ENCODE measurements around the gene P2RX1. TPM values are rescaled to one million over a fixed set of nuclear protein-coding genes. Genes with fewer than 3 reads are reported as not detected.

P2RX1 gene
- total RNA-seq, 1 experiment from 2014 or later, result not detected

DNA sequence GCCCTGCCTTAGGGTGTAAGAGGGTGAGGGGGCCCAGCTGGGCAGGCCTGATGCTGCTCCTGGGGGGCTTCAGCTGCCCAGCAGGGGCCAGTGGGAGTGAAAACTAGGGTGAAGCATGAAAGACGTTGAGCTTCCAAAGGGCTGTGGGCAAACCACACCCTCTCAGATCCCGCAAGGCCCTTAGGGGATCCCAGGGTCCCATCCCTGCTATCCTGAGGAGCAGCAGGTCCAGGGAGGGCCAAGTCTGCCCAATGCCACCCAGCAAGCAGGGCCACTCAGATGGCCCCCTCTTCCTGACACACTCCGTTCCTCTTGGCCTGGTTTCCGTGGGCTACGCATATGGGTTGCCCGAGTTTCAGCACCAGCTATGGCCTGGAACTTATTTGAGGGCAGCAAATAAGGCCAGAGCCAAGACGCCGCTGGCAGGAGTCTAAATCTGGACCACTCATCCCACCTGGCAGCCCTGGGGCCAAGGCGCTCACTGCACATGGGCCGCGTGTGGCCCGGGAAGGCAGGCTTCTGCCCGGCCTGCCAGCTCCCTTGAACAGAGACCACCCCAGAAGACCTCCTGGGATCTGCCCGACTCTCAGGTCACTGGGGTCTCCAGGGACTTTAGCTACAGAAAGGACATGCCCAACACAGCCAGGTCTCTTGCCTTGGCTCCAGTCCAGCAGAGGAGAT is 43.8 kb upstream of the P2RX1 start:
- Histone ChIP-seq H3K4ac (ENCODE audit: low read depth, low read length) (no peak overlapping the region), H3K23me2 (ENCODE audit: insufficient read length, low read depth, low read length, poor library complexity, severe bottlenecking) (peaks cover 3% of the 10 kb centered on the region), H3K9me3 (ENCODE audit: control insufficient read depth, low read depth, low read length) (no peaks in the 10 kb centered on the region), H3K27ac (ENCODE audit: insufficient read length, low read depth, low read length) (no peak overlapping the region), H4K8ac (replicated peaks; ENCODE audit: insufficient read length, low read depth, low read length) (no peak overlapping the region), H3K4me2 (ENCODE audit: insufficient read depth, insufficient read length, low read length) (no peak overlapping the region), H3K9ac (ENCODE audit: extremely low read depth, insufficient read length, low read length) (no peak overlapping the region), H4K91ac (ENCODE audit: insufficient read length, low read depth, low read length) (no peak overlapping the region), H2BK15ac (ENCODE audit: low read depth, low read length) (no peak overlapping the region), H4K5ac (ENCODE audit: insufficient read length, low read depth, low read length) (no peak overlapping the region), H3K27me3 (ENCODE audit: insufficient read depth, low read length) (no peaks in the 10 kb centered on the region; the same call in 1 of the 2 replicates), H3K79me1 (ENCODE audit: insufficient read depth, low read depth, low read length, poor library complexity, severe bottlenecking) (no peaks in the 10 kb centered on the region), H2BK20ac (ENCODE audit: low read depth, low read length, poor library complexity, severe bottlenecking) (no peak overlapping the region), H2BK12ac (ENCODE audit: insufficient read length, low read depth, low read length) (no peak overlapping the region), H3K79me2 (ENCODE audit: insufficient read depth, low read length) (no peaks in the 10 kb centered on the region), H2BK5ac (ENCODE audit: insufficient read length, low read length) (no peak overlapping the region), H3T11ph (ENCODE audit: low read length) (no peak overlapping the region), H3K23ac (ENCODE audit: insufficient read length, low read depth, low read length) (no peak overlapping the region), H3K56ac (ENCODE audit: insufficient read length, low read depth, low read length) (no peak overlapping the region), H3K4me1 (ENCODE audit: insufficient read depth, low read length) (peaks cover 3% of the 10 kb centered on the region; the same call in 1 of the 2 replicates), H3K14ac (ENCODE audit: insufficient read depth, low read length) (no peak overlapping the region), H2BK120ac (ENCODE audit: low read depth, low read length, poor library complexity, severe bottlenecking) (no peak overlapping the region), H2AFZ (ENCODE audit: low read length) (no peak overlapping the region), H3K18ac (ENCODE audit: insufficient read length, low read depth, low read length) (no peak overlapping the region), H4K20me1 (ENCODE audit: control insufficient read depth, insufficient read depth, insufficient read length) (no peaks in the 10 kb centered on the region), H2AK5ac (ENCODE audit: insufficient read length, low read length) (no peak overlapping the region)
- peaks cover 31% of the 10 kb centered on the region for H3K27me3 Mint-ChIP-seq (ENCODE audit: low read depth)
- no peak for DNase-seq
- no peaks in the 10 kb centered on the region for H3K9me3 Mint-ChIP-seq
- TF ChIP-seq, protein P1, sequence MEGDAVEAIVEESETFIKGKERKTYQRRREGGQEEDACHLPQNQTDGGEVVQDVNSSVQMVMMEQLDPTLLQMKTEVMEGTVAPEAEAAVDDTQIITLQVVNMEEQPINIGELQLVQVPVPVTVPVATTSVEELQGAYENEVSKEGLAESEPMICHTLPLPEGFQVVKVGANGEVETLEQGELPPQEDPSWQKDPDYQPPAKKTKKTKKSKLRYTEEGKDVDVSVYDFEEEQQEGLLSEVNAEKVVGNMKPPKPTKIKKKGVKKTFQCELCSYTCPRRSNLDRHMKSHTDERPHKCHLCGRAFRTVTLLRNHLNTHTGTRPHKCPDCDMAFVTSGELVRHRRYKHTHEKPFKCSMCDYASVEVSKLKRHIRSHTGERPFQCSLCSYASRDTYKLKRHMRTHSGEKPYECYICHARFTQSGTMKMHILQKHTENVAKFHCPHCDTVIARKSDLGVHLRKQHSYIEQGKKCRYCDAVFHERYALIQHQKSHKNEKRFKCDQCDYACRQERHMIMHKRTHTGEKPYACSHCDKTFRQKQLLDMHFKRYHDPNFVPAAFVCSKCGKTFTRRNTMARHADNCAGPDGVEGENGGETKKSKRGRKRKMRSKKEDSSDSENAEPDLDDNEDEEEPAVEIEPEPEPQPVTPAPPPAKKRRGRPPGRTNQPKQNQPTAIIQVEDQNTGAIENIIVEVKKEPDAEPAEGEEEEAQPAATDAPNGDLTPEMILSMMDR (conservative IDR thresholded peaks at IDR 0.05), result no peak
- WGBS (ENCODE audit: extremely low coverage, insufficient read length, low lambda C conversion rate), result no CpG with 5 or more reads among the region's 14 CpGs
- no peak overlapping the region for H3K4me3 Mint-ChIP-seq
- no peak overlapping the region; a peak in 1 of 7 replicates for H3K27ac Mint-ChIP-seq
- H3K36me3 Mint-ChIP-seq (ENCODE audit: insufficient read depth in 1 of 3, low read depth in 3 of 3), result no peaks in the 10 kb centered on the region
- peaks cover 39 to 52% of the 10 kb centered on the region in 2 experiments for H3K4me1 Mint-ChIP-seq
